Stimulated activated naive CD4-positive, alpha-beta T cell treated with Interleukin-2 at 50 U/mL for 16 hours (primary cell): Measurements from ENCODE around the gene RAB17.

Experiments
- DNase-seq: peaks from one replicate; lab custom pipeline; 2025; lab: John Stamatoyannopoulos, UW

The RAB17 gene

DNA sequence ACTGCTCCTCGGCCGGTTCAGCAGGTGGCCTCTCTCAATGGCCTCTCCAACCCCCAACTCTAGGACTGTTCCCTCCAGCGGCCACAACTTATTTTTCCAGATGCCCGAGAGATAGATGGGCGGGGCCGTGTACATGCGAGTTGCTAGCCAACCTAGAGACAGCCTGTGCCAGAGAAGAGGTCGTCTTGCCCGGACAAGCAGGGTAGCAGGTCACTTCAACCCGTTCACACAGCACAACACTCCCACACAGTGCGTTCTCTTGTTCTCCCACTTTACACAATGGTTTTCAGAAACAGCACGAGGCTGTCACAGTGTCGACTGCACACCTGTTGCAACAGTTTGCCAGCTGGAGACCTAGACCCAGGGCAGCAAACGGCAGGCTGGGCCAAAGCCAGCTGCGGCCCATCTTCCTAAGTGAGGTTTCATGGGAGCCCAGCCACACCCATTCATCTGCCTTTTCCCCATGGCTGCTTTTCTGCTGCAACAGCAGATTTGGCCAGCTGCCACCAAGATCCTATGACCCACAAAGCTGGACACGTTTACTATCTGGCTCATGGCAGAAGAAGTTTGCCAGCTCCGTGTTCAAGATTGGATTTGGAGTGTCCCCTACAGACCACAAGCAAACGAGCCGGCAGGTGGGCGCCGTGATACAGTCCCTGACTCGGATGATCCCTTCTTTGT lies 31.4 kb downstream of the RAB17 start:
- no peak for DNase-seq

- no peak for DNase-seq
These were observed 32.9 kb downstream of the RAB17 start for GRCh38 chr2:237557633-237558015.

DNA sequence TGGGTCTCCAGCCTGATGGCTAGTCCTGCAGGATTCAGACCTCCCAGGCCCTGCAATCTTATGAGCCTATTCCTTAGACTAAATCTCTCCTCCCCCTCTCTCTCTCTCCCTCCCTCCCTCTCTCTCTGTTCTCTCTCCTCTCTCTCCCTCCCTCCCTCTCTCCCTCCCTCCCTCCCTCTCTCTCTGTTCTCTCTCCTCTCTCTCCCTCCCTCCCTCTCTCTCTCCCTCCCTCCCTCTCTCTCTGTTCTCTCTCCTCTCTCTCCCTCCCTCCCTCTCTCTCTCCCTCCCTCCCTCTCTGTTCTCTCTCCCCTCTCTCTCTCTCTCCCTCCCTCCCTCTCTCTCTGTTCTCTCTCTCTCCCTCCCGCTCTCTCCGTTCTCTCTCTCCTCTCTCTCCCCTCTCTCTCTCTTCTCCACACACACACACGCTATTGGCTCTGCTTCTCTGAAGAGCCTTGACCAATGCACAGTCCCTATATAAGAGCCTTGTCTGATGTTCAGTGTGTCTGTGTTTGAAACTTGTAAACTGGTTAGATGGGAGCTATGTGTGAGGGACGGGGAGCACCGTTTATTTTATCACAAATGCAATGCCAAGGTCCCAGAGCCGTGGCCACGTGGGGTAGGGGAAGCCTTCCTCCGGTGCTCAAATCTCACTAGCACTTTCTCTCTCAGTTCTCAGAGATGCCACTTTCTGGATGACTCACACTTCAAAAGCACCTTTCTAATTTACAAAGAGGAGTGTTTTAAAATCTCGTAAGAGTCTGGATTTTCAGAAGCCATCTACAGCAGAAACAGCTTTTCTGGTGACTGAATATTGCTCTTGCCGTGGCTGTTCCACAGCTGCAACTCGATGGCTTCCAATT lies 33.5 kb downstream of the RAB17 start:
- DNase-seq: peak; percentile 20

DNA sequence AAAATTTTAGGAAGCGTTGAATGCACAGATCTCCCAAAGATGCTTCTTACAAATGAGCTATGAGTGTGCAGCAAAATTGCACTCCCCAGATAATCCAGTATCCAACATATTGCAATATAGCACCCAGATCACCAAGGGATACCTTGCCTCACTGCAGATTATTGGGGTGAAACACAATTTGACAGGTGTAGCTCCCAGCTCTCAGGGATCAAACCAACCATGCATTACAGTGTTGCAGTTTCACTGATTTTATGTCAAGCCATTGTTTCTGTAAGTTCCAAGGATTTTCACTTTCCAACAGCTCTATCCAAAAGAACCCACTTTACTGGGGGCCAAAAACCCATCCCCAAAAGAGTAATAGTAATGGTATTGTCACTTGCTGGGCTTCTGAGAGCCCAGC lies 35.0 kb downstream of the RAB17 start:
- DNase-seq: no peak

DNA sequence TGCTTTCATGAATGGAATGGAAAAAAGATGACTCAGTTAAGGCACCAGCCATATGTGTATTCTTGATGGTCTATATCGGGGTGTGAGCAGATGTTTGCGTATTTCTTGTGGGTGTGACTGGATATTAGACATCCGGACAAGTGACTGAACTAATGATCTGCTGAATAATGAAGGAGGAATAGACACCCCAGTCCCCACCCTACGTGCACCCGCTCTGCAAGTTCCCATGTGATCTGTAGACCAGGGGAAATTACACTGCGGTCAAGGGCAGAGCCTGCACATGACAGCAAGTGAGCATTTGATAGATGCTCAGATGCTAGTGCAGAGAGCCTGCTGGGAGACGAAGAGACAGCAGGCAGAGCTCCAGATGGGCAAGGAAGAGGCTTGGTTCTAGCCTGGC lies 36.6 kb downstream of the RAB17 start:
- DNase-seq: no peak

DNA sequence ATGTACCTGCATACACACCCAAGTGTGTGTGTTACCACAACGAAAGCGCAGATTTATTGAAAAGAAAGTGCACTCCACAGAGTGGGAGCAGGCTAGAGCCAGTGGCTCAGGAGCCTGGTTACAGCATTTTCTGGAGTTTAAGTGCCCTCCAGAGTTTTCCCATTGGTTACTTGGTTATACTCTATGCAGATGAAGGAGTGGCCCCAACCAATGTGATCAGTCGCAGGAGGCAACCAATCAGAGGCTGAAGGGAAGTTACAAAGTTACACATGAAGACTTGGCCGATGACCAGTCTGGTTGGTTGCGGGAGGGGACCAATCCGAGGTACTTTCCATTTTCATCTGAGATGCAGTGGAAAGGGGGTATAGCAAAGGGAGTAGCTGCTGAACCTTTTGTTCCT lies 37.6 kb downstream of the RAB17 start:
- DNase-seq: no peak

DNA sequence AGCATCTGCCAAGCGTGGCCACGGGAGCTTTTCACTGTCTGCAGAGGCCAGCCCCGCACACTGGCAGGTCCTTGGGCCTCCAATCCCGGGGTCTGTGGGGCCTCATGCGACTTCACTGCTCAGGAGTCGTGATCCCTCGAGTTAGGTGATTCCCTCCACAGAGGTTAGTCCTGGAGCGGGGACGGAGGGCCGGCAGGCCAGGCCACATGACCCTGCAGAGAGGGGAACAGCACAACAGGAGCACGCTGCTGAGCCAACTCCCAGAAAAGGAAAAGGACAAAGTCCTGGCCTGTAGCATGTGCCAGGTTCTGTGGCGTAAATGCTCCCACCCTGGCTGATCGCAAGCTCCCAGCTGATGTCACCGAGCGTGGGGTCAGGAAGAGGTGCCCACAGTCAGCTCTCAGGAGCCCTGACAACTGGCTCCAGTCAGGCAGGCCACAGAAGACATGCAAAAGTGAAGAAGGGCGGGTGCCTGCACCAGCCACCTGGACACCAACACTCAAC lies 39.4 kb downstream of the RAB17 start:
- DNase-seq: no peak

DNA sequence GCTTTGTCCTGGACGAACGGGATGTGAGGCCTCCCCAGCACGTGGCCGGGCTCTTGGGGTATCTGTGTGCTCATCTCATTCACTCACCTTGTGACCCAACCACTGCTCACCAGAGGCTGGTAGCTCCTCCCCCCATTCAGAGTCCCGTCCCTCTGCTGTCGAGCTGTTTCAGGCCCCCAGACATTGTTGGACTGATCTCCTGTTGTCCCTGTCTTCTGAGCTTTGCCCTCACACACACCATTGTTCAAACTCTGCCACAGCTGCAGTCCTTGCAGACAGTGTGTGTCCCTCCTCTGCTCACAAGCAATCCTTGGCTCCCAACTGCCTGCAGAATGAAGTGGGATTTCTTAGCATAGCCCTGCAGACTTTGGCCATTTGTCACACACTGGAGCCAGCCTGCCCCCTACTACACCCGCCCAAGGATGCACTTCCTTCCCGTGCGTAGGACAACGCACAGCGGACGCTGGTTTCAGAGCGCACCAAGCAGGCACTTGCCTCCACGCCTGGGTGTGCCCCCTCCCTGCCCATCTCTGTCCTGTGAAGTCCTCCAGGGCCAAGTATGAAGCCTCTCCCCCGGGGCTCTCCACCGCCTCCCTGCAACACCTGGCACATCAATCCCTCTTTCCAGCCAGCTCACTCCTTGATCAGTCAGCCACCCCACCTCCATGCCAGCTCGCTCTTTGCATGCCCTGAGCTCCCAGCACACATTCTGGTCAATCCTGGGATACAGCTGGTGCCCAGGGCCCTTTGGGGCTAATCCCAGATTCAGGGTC lies 40.7 kb downstream of the RAB17 start:
- DNase-seq: no peak

DNA sequence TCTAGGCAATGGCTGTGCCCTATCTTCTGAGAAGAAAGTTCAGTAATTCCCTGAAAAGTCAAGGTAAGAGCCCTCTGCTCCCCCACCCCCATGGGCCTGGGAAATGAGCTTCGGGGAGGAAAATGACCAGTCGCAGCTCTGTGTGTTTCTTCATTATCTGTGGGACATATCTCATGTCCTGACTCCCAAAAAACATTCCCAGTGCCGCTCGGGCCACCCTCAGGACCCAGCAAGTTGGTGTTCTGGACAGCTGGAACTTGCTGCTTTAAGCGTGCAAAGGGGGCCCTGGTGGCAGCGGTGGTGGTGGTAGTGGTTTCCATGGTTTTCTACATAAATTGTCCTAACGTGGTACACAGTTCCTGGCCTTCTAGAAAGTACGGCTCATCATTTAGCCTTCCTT lies 41.3 kb downstream of the RAB17 start:
- no peak for DNase-seq

- DNase-seq: no peak
These were observed 42.6 kb downstream of the RAB17 start for GRCh38 chr2:237547841-237548416.

DNA sequence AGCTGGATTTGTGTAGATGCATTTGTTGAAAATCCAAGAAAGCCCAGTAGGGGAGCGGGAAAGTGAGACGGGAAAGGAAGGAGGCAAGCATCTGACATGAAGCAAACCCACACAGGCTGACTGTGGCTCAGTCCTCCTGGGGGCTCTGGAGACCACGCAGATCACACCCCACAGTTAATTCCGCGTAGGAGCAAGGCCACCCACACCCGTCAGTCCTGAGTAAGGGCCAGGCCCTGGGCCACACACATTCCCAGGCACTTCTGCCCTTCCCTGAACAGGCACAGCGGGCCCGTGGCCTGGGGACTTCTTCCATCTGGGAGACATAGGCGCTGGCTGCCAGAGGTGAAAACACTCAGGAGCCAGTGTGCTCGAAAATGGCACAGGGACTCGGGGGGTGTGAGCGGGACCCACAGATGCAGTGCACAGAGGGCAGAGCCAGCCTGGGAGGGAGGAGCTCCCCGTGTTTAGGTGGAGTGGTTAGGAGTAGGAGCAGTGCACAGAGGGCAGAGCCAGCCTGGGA lies 43.6 kb downstream of the RAB17 start:
- no peak for DNase-seq

DNA sequence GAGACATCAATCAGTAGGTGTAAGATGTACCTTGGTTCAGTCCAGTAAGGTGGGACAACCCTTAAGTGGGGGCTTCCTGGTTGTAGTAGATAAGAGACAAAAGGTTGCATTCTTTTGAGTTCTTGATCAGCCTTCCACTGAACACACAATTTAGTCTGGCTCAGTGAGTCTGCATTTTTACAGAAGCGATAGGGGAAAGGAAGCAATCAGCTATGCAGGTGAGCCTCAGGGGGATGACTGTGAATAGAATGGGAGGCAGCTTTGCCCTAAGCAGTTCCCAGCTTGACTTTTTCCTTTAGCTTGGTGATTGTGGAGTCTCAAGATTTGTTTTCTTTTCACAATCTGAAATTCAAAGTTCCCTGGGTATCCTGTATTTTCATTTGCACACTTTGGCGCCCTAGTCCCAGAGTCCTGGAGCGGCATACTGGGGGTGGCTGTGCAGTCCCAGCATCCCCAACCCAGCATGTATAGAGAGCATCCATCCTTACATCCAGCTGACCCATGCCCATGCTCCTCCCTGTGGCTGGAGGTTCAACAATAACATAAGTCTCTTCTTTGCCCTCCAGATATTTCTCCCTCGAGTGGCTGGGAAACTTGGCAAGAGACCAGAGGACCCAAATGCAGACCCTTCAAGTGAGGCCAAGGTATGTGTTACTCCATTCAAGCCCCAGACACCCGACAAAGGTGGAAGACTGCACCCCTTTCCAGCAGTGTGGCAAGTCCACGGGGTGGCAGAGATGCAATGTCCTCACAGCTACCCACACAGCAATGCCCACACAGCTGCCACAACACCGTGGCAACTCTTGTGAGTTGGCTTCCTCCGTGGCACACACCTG lies 44.3 kb downstream of the RAB17 start:
- DNase-seq: no peak

GRCh38 chr2:237542001-237542704 lies 48.4 kb downstream of the RAB17 start:
- no peak for DNase-seq

GRCh38 chr2:237541243-237541642 lies 49.3 kb downstream of the RAB17 start:
- DNase-seq: no peak

DNA sequence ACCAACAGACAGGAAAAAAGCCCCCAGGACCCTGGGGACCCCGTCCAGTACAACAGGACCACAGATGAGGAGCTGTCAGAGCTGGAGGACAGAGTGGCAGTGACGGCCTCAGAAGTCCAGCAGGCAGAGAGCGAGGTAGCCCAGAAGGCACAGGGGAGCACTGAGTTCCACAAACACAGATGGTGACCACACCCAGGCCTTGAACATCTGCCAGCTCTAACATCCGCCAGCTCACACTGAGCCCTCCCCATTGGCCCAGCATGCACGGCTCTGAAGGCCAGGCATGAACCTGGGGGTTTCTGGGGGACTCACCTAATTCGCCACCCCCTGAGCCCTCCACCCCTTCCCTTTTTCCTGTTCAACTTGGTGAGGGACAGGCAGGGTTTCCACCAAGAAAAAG lies 49.7 kb downstream of the RAB17 start:
- no peak for DNase-seq

- no peak for DNase-seq
These were observed 50.2 kb downstream of the RAB17 start for GRCh38 chr2:237540223-237540775.

DNA sequence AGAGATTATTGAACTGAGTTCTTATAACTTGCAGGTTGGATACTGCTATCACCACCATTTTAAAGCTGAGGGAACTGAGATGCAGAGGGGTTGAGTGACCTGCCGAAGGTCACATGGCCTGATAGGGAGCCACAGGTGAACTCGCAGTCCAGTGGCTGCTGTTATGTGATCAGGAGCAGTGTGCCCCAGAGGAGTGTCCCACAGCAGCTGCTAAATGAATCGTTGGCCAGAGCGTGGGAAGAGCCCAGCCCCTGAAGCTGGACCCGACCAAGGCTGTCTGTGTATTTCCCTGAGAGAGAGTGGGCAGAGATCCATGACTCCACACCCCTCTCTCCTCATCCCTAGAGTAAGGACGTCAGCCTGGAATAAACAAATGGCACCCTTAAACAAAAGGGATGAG lies 50.9 kb downstream of the RAB17 start:
- no peak for DNase-seq

- no peak for DNase-seq
These were observed 51.6 kb downstream of the RAB17 start for GRCh38 chr2:237538901-237539300.

GRCh38 chr2:237538001-237538720 lies 52.4 kb downstream of the RAB17 start:
- no peak for DNase-seq
